ENCODE data around the gene TSLP. TPM values are rescaled to one million over a fixed set of nuclear protein-coding genes. Genes with fewer than 3 reads are reported as not detected.

Gene TSLP
- total and polyA plus RNA-seq, 2 of the 4 experiments (the other 2 are of a cell fraction) = 0.54 to 1.6 TPM

GRCh38 chr5:111061618-111062017, 9.9 kb upstream of the TSLP start:
- no peak overlapping the region for H3K23ac ChIP-seq (ENCODE audit: low read depth, low read length)
- H2AK5ac ChIP-seq (ENCODE audit: low read depth, low read length) = no peak overlapping the region
- H3K4me1 ChIP-seq (ENCODE audit: control insufficient read depth, insufficient read depth, low read length) = no peaks in the 10 kb centered on the region
- POLR2A ChIA-PET (ENCODE audit: unreplicated experiment) = no interaction called here
- H3K9ac ChIP-seq (ENCODE audit: low read depth, low read length) = no peak overlapping the region
- in situ Hi-C loops (cut with MboI; ENCODE audit: low sequenced_read_pairs) (no loop called here), intact Hi-C loops (cut with micrococcal nuclease) (no loop called here), dilution Hi-C loops (cut with HindIII; ENCODE audit: low sequenced_read_pairs, unreplicated experiment) (no loop called here)
- no peak overlapping the region for H3K14ac ChIP-seq (replicated peaks; ENCODE audit: low read depth, low read length)
- DNase-seq (no peak), ATAC-seq (ENCODE audit: low read depth) (no peak)
- H2AK9ac ChIP-seq (replicated peaks; ENCODE audit: low read depth, low read length, poor library complexity) = no peak overlapping the region
- no peaks in the 10 kb centered on the region for H3K9me1 ChIP-seq (ENCODE audit: insufficient read depth, low read length)
- TF ChIP-seq USF2 (IDR thresholded peaks at IDR 0.05; ENCODE audit: low read depth, low read length) = no peak
- no peak for TF ChIP-seq MAFK (IDR thresholded peaks at IDR 0.05; ENCODE audit: low read depth, low read length)
- TF ChIP-seq CTCF (conservative IDR thresholded peaks at IDR 0.05; ENCODE audit: low read depth, low read length) = no peak
- TF ChIP-seq FOS (IDR thresholded peaks at IDR 0.05; ENCODE audit: low read depth, low read length) = no peak
- no peak for TF ChIP-seq CEBPB (IDR thresholded peaks at IDR 0.05; ENCODE audit: low read depth, low read length)
- no peak for TF ChIP-seq CHD1 (IDR thresholded peaks at IDR 0.05; ENCODE audit: low read depth, low read length)
- TF ChIP-seq POLR2A (IDR thresholded peaks at IDR 0.05; ENCODE audit: low read depth, low read length) = no peak
- no peak for TF ChIP-seq MAZ (IDR thresholded peaks at IDR 0.05; ENCODE audit: borderline replicate concordance, low read depth, low read length)
- TF ChIP-seq MXI1 (IDR thresholded peaks at IDR 0.05; ENCODE audit: borderline replicate concordance, low read depth, low read length) = no peak
- TF ChIP-seq ELK1 (IDR thresholded peaks at IDR 0.05; ENCODE audit: borderline replicate concordance, low read depth, low read length) = no peak
- no peak for TF ChIP-seq RFX5 (IDR thresholded peaks at IDR 0.05; ENCODE audit: low read depth, low read length)
- TF ChIP-seq NFE2L2 (IDR thresholded peaks at IDR 0.05; ENCODE audit: low read depth, low read length) = no peak
- no peak for TF ChIP-seq SMC3 (IDR thresholded peaks at IDR 0.05; ENCODE audit: low read depth, low read length)
- TF ChIP-seq BHLHE40 (IDR thresholded peaks at IDR 0.05; ENCODE audit: low read depth, low read length) = no peak
- TF ChIP-seq RAD21 (IDR thresholded peaks at IDR 0.05; ENCODE audit: low read length) = no peak
- no peak for TF ChIP-seq RCOR1 (IDR thresholded peaks at IDR 0.05; ENCODE audit: insufficient replicate concordance, low read length)
- no peaks in the 10 kb centered on the region for H4K20me1 ChIP-seq (ENCODE audit: insufficient read depth, low read length)
- BruUV-seq (replicated peaks) = no TSS peak
- no peak overlapping the region for H2BK20ac ChIP-seq (ENCODE audit: low read depth, low read length)
- H3K4me2 ChIP-seq (ENCODE audit: low read depth, low read length) = no peak overlapping the region
- H2BK120ac ChIP-seq (ENCODE audit: low read depth, low read length) = no peak overlapping the region
- no peak overlapping the region for H4K5ac ChIP-seq (ENCODE audit: low read depth, low read length)
- no peak overlapping the region for H2AFZ ChIP-seq (replicated peaks; ENCODE audit: low read length, poor library complexity)
- H3K56ac ChIP-seq (ENCODE audit: extremely low read depth, insufficient read depth, low read length) = no peak overlapping the region
- H2BK5ac ChIP-seq (ENCODE audit: low read depth, low read length, poor library complexity, severe bottlenecking) = no peak overlapping the region
- no peaks in the 10 kb centered on the region for H3K27me3 ChIP-seq (ENCODE audit: control insufficient read depth, insufficient read depth, low read length)
- H2BK15ac ChIP-seq (ENCODE audit: low read depth, low read length) = no peak overlapping the region
- no peak overlapping the region for H4K91ac ChIP-seq (ENCODE audit: insufficient read depth, low read depth, low read length)
- H4K8ac ChIP-seq (ENCODE audit: low read depth in 2 of 2, low read length in 2 of 2) = no peak overlapping the region
- H3K4ac ChIP-seq (ENCODE audit: low read depth, low read length) = no peak overlapping the region
- CTCF ChIA-PET = no interaction called here
- H3K27ac ChIP-seq (ENCODE audit: insufficient read depth, low read length) = no peak overlapping the region
- H3K79me1 ChIP-seq (ENCODE audit: low read depth in 1 of 2, low read length in 2 of 2) = no peaks in the 10 kb centered on the region
- no peak overlapping the region for H3K18ac ChIP-seq (ENCODE audit: low read depth, low read length)
- H3K4me3 ChIP-seq (ENCODE audit: insufficient read depth, low read depth, low read length) = no peak overlapping the region
- H3K36me3 ChIP-seq (ENCODE audit: control insufficient read depth, insufficient read depth, low read length) = no peaks in the 10 kb centered on the region
- no peaks in the 10 kb centered on the region for H3K9me3 ChIP-seq (ENCODE audit: control insufficient read depth, insufficient read depth, low read length)
